HL-60/S4 treated with retinoic acid at 250 ng/mL for 4 days and 3 days (cell line): ENCODE measurements around the gene TRIM29.

ENCODE experiments used
- in situ Hi-C: fragments of 300-500 bp; cut with MboI; formaldehyde crosslinking; loops from 2 replicates; pipeline ENCODE4 v1.7.0; 2022; ENCODE audit warnings: low sequenced_read_pairs

TRIM29 gene

DNA sequence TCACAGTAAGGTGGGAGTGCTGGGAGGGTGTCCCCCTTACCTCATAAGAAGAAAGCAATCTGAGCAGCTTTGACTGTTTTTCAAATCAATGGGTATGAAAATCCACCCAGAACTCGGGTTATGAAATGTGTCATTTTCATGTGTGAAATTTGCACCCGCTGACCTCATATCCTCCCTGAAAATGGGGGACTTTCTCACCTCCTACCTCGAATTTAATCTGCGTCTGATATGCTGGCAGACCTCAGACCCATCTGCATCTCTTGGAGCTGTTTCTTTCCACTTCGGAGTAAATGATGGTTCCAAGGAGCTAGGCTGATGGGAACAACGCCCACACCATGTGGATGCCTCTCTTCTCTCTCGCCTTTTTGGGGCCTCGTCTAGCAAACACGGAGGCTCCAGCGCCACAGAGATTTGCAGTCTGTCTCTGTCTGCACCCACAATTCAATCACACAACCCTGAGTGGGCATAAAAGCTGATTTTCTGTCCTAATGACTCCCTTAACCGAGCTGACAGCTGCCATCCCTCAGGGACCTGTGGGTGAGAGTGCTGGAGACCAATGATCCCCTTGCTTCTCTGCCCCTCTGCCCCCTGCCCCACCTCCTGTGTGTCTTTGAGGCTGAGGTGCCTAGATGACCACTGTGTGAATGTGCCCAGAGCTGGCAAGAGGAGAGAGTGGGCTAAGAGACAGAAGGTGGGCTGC, 71.0 kb downstream of the TRIM29 start:
- in situ Hi-C loops, result no loop called here

DNA sequence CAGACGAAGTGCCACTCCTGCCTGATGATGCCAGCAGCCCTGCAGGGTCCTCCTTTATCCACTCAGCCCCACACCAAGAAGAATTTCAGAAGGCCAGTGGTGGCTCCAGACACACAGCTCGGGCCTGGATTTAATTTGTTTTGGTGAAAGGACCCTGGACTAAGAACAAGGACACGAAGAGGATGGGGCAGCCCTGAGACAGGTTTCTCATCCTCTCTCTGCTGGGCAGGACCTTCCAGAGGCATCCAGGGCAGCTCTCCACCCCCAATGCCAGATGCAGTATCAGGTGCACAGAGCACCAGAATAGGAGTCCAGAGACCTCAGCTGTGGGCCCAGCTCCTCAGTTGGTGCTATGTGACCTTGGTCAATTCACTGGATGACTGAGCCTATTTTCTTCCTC, 72.0 kb downstream of the TRIM29 start:
- in situ Hi-C loops, result no loop called here

DNA sequence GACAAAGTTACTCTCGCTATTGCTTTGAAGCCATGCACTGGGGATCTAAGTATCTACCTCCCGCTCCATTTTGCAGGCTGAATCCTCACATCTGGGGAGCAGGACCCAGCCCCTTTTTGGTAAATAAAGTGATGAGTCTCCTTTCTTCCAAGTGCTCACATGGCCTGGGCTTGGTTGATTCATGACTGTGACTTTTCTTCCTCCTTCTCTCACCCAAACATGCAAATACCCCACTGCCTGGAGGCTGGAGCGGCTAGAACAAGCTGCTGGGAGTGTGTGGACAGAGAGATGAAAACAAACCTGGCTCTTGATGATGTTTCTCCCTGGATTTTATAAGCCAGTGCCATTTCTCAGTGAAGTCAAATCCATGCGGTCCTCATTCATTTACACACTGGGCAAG, 72.7 kb downstream of the TRIM29 start:
- in situ Hi-C loops, result no loop called here

- in situ Hi-C loops, result no loop called here
Measured at GRCh38 chr11:120064341-120064740, 73.6 kb downstream of the TRIM29 start.

DNA sequence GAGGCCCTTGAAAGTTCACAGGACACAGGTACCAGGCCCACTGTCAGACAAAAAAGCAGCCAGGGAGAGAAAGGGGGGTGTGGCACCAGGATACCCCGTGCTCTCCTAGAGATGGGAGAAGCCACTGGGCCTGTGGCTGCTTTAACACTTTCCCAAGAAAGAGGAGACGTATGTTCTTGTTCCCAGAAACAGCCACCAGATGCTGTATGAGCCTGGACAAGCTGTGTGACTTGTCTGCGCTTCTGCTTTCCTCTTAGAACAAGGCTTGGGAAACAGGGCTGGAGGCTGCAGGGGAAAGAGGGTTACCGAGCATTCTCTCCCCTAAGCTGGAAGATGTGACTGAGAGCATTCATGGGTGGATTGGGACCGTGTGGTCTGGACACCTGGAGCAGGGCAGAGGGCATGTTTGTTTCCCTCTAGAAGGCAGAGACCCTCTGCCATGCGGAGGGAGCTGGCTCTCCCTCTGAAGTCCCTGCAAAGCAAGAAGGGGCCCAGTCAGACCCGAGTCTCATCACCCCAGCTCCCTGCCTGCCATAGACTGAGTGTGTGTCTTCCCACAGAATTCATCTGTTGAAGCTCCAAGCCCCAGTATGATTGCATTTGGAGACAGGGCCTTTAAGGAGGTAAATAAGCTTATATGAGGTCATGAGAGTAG, 74.1 kb downstream of the TRIM29 start:
- in situ Hi-C loops, result no loop called here

GRCh38 chr11:120062561-120062930, 75.4 kb downstream of the TRIM29 start:
- in situ Hi-C loops, result no loop called here

DNA sequence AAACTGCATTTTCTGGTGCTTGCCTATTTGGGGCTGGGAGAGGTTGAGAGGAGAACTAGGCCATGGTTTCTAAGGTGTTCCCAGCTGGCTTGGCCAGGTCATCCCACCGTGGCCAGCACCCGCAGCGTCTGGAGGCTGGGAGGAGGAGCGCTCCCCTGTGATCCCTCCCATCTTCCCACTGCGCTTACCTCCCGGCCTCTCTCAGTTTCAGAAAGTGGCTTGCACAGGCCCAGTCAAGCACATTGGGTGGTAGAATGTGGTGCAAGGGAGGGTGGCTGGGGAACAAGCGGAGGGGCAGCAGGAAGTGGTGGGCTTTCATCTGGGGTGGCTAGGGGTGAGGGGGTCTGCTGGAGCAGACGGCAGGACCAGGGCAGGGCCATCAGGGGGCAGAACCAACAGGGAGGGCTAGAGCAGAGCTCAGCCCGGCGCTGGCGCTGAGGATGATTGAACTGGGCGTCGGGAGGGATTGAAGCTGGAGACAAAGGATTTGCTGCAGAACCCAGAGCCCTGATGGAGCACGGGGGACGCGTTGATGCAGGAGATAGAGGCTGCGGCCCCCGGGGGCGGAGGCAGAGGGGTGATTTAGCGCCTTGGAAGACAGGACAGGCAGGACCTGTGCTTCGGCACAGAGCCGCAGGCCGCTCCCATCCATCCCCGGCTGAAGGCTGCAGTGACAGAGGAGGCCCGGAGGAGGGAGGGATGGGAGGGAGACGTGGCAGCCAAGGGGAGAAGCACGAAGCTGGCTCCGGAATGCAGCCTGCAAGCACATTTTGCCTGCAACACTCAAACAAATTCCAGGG, 76.0 kb downstream of the TRIM29 start:
- in situ Hi-C loops, result no loop called here
